ENCODE results near the gene ZNF768. TPM values are rescaled to one million over a fixed set of nuclear protein-coding genes. Genes with fewer than 3 reads are reported as not detected.

ZNF768 gene
- total RNA-seq, 2 experiments from 2014 or later = 38.3 to 63.7 TPM

DNA sequence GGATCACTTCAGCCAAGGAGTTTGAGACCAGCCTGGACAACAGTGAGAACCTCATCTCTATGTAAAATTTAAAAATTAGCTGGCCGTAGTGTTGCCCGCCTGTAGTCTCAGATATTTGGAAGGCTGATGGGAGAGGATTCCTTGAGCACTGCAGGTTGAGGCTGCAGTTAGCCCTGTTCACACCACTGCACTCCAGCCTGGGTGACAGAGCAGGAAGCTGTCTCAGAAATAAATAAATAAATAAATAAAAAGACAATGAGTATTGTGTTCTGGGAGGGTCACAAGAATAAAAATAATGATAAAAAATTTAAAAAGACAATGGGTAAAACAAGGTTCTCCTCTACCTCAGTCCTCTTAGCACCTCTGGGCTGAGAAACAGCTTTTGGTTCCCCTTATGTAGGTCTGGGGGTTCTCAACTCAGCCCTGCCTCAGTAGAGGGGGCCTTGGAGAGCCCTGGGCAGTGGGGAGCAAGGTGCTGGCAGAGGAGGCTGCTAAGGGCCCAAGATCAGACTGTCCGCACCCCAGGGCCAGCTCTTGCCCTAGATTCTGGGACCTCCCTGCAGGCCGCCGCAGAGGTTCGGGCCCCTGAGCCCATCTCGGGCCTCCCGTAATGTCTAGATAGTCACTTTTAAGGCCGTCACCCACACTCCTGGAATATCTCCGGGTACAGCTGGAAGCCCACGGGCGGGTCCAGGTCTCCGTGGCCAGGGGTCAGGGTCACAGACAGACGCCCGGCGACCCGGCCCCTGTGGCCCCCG, 28.4 kb upstream of the ZNF768 start:
- no peak for DNase-seq (ENCODE audit: low spot score)
- Histone ChIP-seq H4K20me1 (ENCODE audit: insufficient read depth, low read length) (no peaks in the 10 kb centered on the region), H3K36me3 (ENCODE audit: insufficient read depth, low read length) (peaks cover 30% of the 10 kb centered on the region), H3K4me2 (ENCODE audit: low read length) (no peak overlapping the region), H3K4me3 (ENCODE audit: low read depth, low read length, poor library complexity, severe bottlenecking) (no peak overlapping the region), H2AFZ (ENCODE audit: low read length) (no peak overlapping the region), H3K4me1 (ENCODE audit: insufficient read depth, low read length, poor library complexity, severe bottlenecking) (peaks cover 11% of the 10 kb centered on the region), H3K9me2 (ENCODE audit: insufficient read depth, low read length) (no peaks in the 10 kb centered on the region), H3K9me3 (ENCODE audit: low read length) (no peaks in the 10 kb centered on the region), H3K27ac (ENCODE audit: low read depth, low read length, poor library complexity, severe bottlenecking) (no peak overlapping the region), H3K79me2 (ENCODE audit: insufficient read depth, low read depth, low read length) (peaks cover 15% of the 10 kb centered on the region; the same call in 1 of the 2 replicates)
- no TSS peak for BruUV-seq (replicated peaks)
- POLR2A ChIA-PET = interaction anchor here (0.7 kb wide), 1 partner anchor 40 kb away, joined by 4 read pairs; no protein-coding TSS in a partner anchor
- intact Hi-C loops (cut with micrococcal nuclease; ENCODE audit: unreplicated experiment) = no loop called here
- TF ChIP-seq CTCF (conservative IDR thresholded peaks at IDR 0.05; ENCODE audit: low read length) = no peak
- no peak for TF ChIP-seq EZH2phosphoT487 (IDR thresholded peaks at IDR 0.05; ENCODE audit: borderline replicate concordance, low read depth, low read length)
- CTCF ChIA-PET (ENCODE audit: unreplicated experiment) = no interaction called here

- Histone ChIP-seq H3K4me1 (ENCODE audit: insufficient read depth, low read length, poor library complexity, severe bottlenecking) (peaks cover 5% of the 10 kb centered on the region), H3K4me3 (ENCODE audit: low read depth, low read length, poor library complexity, severe bottlenecking) (no peak overlapping the region), H2AFZ (ENCODE audit: low read length) (no peak overlapping the region), H3K36me3 (ENCODE audit: insufficient read depth, low read length) (peaks cover 30% of the 10 kb centered on the region), H3K9me3 (ENCODE audit: low read length) (no peaks in the 10 kb centered on the region), H4K20me1 (ENCODE audit: insufficient read depth, low read length) (no peaks in the 10 kb centered on the region), H3K27ac (ENCODE audit: low read depth, low read length, poor library complexity, severe bottlenecking) (no peak overlapping the region), H3K79me2 (ENCODE audit: insufficient read depth, low read depth, low read length) (peaks cover 15% of the 10 kb centered on the region; the same call in 1 of the 2 replicates), H3K4me2 (ENCODE audit: low read length) (no peak overlapping the region), H3K9me2 (ENCODE audit: insufficient read depth, low read length) (no peaks in the 10 kb centered on the region)
- intact Hi-C loops (cut with micrococcal nuclease; ENCODE audit: unreplicated experiment) = no loop called here
- DNase-seq (ENCODE audit: low spot score) = no peak
- TF ChIP-seq EZH2phosphoT487 (IDR thresholded peaks at IDR 0.05; ENCODE audit: borderline replicate concordance, low read depth, low read length) (no peak), CTCF (conservative IDR thresholded peaks at IDR 0.05; ENCODE audit: low read length) (no peak)
- BruUV-seq (replicated peaks) = no TSS peak
- ChIA-PET CTCF (ENCODE audit: unreplicated experiment) (no interaction called here), POLR2A (no interaction called here)
Measured at GRCh38 chr16:30553393-30553899, 27.1 kb upstream of the ZNF768 start.

GRCh38 chr16:30552956-30553355, 26.6 kb upstream of the ZNF768 start:
- BruUV-seq (replicated peaks) = no TSS peak

More at GRCh38 chr16:30552956-30553355, 26.6 kb upstream of the ZNF768 start:
- intact Hi-C loops (cut with micrococcal nuclease; ENCODE audit: unreplicated experiment) = no loop called here
- Histone ChIP-seq H3K9me3 (ENCODE audit: low read length) (no peaks in the 10 kb centered on the region), H3K27ac (ENCODE audit: low read depth, low read length, poor library complexity, severe bottlenecking) (no peak overlapping the region), H3K4me1 (ENCODE audit: insufficient read depth, low read length, poor library complexity, severe bottlenecking) (peaks cover 5% of the 10 kb centered on the region), H4K20me1 (ENCODE audit: insufficient read depth, low read length) (no peaks in the 10 kb centered on the region), H3K9me2 (ENCODE audit: insufficient read depth, low read length) (no peaks in the 10 kb centered on the region), H3K4me3 (ENCODE audit: low read depth, low read length, poor library complexity, severe bottlenecking) (no peak overlapping the region), H2AFZ (ENCODE audit: low read length) (no peak overlapping the region), H3K36me3 (ENCODE audit: insufficient read depth, low read length) (peaks cover 30% of the 10 kb centered on the region), H3K79me2 (ENCODE audit: insufficient read depth, low read depth, low read length) (peaks cover 15% of the 10 kb centered on the region; the same call in 1 of the 2 replicates), H3K4me2 (ENCODE audit: low read length) (no peak overlapping the region)
- no peak for DNase-seq (ENCODE audit: low spot score)
- TF ChIP-seq CTCF (conservative IDR thresholded peaks at IDR 0.05; ENCODE audit: low read length) = no peak
- TF ChIP-seq EZH2phosphoT487 (IDR thresholded peaks at IDR 0.05; ENCODE audit: borderline replicate concordance, low read depth, low read length) = no peak
- POLR2A ChIA-PET = no interaction called here
- CTCF ChIA-PET (ENCODE audit: unreplicated experiment) = no interaction called here

All from OCI-LY7 (cell line).